ENCODE data around the gene SHISA6. TPM values are rescaled to one million over a fixed set of nuclear protein-coding genes. Genes with fewer than 3 reads are reported as not detected.

Gene SHISA6
- total RNA-seq, 4 donors from 2014 or later = 0.45 to 4.9 (median 3.3) TPM

- no peaks in the 10 kb centered on the region for H3K36me3 ChIP-seq
These were observed 122.6 kb downstream of the SHISA6 start for GRCh38 chr17:11363565-11364117.

GRCh38 chr17:11366272-11366850, 125.3 kb downstream of the SHISA6 start:
- no peak overlapping the region for H3K27ac ChIP-seq
- no peaks in the 10 kb centered on the region for H3K36me3 ChIP-seq
- no peaks in the 10 kb centered on the region for H3K4me1 ChIP-seq
- H3K27me3 ChIP-seq = no peaks in the 10 kb centered on the region
- DNase-seq (ENCODE audit: low spot score in 2 of 2) = no peak
- no peaks in the 10 kb centered on the region for H3K9me3 ChIP-seq
- 55% methylated on average over 4 of the region's 4 CpGs for WGBS
- TF ChIP-seq POLR2A (IDR thresholded peaks at IDR 0.05) = no peak
- TF ChIP-seq CTCF (IDR thresholded peaks at IDR 0.05) = no peak
- no peak for TF ChIP-seq EP300 (IDR thresholded peaks at IDR 0.05)
- no peak for TF ChIP-seq POLR2AphosphoS5 (IDR thresholded peaks at IDR 0.05)
- no peak overlapping the region for H3K4me3 ChIP-seq

More at GRCh38 chr17:11363565-11364117, 122.6 kb downstream of the SHISA6 start:
- no peak overlapping the region for H3K4me3 ChIP-seq
- no peak for DNase-seq (ENCODE audit: low spot score in 2 of 2)
- no peaks in the 10 kb centered on the region for H3K9me3 ChIP-seq
- 76% methylated on average over 5 of the region's 5 CpGs for WGBS
- no peak overlapping the region for H3K27ac ChIP-seq
- no peaks in the 10 kb centered on the region for H3K4me1 ChIP-seq
- TF ChIP-seq CTCF (IDR thresholded peaks at IDR 0.05) (no peak), POLR2A (IDR thresholded peaks at IDR 0.05) (no peak), EP300 (IDR thresholded peaks at IDR 0.05) (no peak), POLR2AphosphoS5 (IDR thresholded peaks at IDR 0.05) (no peak)
- H3K27me3 ChIP-seq = no peaks in the 10 kb centered on the region

- no peak overlapping the region for H3K27ac ChIP-seq
- H3K4me1 ChIP-seq = no peaks in the 10 kb centered on the region
- TF ChIP-seq EP300 (IDR thresholded peaks at IDR 0.05) (no peak), CTCF (IDR thresholded peaks at IDR 0.05) (no peak), POLR2AphosphoS5 (IDR thresholded peaks at IDR 0.05) (no peak), POLR2A (IDR thresholded peaks at IDR 0.05) (no peak)
- no peak overlapping the region for H3K4me3 ChIP-seq
- no peaks in the 10 kb centered on the region for H3K27me3 ChIP-seq
- 77% methylated on average over 6 of the region's 6 CpGs for WGBS
- DNase-seq (ENCODE audit: low spot score in 2 of 2) = no peak
- no peaks in the 10 kb centered on the region for H3K9me3 ChIP-seq
- H3K36me3 ChIP-seq = no peaks in the 10 kb centered on the region
These were observed 128.6 kb downstream of the SHISA6 start for GRCh38 chr17:11369575-11369974.

DNA sequence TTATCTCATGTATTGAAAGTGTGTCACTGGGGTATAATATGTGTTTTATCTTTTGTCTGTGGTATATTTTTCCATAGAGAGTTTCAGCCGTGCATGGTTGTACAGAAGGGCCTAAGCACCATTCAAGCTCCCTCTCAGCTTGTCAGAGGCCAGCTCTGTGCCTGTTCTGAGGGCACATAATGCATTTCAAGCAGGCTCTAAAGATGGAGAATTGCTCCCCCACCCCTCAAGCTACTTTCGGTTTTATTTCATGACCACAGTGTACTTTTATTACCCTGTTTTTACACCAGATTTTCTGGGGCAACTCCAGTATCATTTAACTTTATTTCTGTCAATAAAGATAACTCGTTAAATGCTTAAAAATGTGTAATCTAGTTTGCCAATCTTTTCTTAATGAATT, 131.7 kb downstream of the SHISA6 start:
- no peak for DNase-seq (ENCODE audit: low spot score in 2 of 2)
- Histone ChIP-seq H3K27me3 (no peaks in the 10 kb centered on the region), H3K4me3 (no peak overlapping the region), H3K36me3 (no peaks in the 10 kb centered on the region), H3K4me1 (no peaks in the 10 kb centered on the region), H3K9me3 (no peaks in the 10 kb centered on the region), H3K27ac (no peak overlapping the region)
- no peak for TF ChIP-seq POLR2A (IDR thresholded peaks at IDR 0.05)
- TF ChIP-seq CTCF (IDR thresholded peaks at IDR 0.05) = no peak
- no peak for TF ChIP-seq EP300 (IDR thresholded peaks at IDR 0.05)
- TF ChIP-seq POLR2AphosphoS5 (IDR thresholded peaks at IDR 0.05) = no peak
- WGBS = 57% methylated on average over 3 of the region's 3 CpGs

DNA sequence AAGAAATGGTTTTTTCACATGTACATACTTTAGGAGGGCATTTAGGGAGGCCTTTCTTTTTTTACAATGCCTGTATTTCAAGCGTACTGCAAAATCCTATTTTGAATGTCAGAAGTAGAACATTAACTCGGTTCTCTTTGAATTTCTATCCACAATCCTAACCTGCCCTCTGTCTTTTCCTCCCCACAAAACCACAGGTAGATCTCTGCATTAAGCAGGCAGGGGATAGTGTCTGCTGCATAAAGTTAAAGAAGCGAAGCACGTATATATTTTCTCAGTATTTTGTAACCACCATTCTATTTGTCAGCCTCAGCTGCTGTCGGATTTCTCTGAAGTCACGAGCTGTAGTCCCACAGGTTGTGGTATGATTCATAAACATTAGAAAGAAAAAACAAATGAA, 137.5 kb downstream of the SHISA6 start:
- Histone ChIP-seq H3K9me3 (no peaks in the 10 kb centered on the region), H3K27ac (no peak overlapping the region), H3K36me3 (no peaks in the 10 kb centered on the region), H3K4me1 (no peaks in the 10 kb centered on the region), H3K4me3 (no peak overlapping the region), H3K27me3 (no peaks in the 10 kb centered on the region)
- no peak for DNase-seq (ENCODE audit: low spot score in 2 of 2)
- TF ChIP-seq EP300 (IDR thresholded peaks at IDR 0.05) = no peak
- TF ChIP-seq POLR2A (IDR thresholded peaks at IDR 0.05) = no peak
- 91% methylated on average over 6 of the region's 6 CpGs for WGBS
